GM19438 (cell line): ENCODE measurements around the gene PWP1.

Experiments
- ATAC-seq: cut with Tn5 transposase; IDR thresholded peaks from one replicate; pipeline ENCODE4 v1.9.1; 2021; ENCODE audit warnings: low read depth; ENCODE audit not compliant: unreplicated experiment

The PWP1 gene

GRCh38 chr12:107732365-107732764, 46.8 kb downstream of the PWP1 start:
- ATAC-seq, result no peak

DNA sequence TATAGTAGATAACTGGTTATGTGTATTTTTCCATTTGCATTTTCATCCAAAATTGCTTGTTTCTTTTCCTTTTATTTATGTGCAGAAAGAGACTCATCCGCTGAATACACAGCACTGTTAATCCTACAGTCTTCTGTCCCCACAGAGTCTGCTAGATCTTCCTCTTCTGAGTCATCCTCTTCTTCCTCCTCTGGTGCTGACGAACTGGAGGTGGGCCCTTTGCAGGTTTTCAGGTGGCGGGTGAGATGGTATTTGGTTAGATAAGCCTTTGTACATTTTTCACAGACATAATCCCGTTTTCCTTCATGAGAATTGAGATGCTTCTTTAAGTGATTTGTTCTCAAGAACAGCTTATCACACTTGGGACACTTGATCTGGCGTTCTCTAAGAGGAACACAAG, 48.5 kb downstream of the PWP1 start:
- no peak for ATAC-seq

DNA sequence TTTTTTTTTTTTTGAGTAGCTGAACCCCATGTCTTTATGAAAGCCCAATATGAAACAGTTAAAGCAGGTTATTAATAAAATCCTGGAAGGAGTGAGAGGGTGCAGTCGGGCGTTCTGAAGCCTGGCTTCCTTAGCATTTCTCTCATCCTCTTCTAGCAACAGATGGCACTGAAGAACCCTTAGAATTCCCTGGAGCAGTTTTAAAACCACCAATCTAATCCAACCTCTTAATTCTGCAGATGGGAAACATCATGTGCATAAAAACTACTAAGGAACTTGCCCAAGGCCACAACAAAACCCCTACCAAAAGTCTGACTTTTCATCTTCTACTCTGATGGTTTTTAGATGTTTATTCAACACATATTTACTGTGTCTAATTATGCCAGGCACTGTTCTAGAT, 50.2 kb downstream of the PWP1 start:
- no peak for ATAC-seq

DNA sequence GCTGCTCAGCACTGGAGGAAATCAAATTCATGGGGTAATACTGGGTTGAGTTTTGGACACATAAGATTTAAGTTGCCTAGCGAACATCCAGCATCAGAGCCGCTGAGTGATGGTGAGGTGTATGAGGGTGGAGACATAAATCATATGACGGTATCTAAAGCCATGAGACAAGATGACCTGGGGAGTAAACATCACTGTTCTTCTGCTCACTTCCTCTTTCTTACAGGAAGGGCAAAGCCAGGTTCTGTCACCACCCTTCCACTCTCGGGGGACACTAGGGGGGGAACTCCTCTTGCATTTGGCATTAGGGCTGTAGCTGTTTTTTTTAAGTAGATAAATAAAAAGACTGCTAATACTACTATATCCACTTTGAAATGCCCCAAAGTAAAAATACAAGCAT, 51.3 kb downstream of the PWP1 start:
- peak; percentile 95 for ATAC-seq

GRCh38 chr12:107748472-107748871, 62.9 kb downstream of the PWP1 start:
- ATAC-seq, result no peak

DNA sequence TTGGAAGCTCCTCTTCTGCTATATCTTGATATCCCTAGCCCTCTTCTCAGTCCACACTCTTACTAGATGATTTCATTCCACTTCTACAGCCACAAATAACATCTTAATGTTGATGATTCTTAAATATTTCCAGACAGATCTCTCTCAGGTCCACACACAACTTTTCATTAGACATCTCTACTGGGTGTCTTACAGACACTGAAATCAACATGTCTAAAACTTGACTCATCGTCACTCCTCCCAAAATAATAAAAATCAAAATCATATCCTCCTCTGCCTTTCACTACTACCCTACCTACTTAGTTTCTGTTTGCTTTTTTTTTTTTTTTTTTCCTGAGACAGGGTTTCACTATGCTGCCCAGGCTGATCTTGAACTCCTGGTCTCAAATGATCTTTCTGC, 63.5 kb downstream of the PWP1 start:
- no peak for ATAC-seq

- ATAC-seq, result no peak
Observed at GRCh38 chr12:107759410-107759809, 73.8 kb downstream of the PWP1 start.

DNA sequence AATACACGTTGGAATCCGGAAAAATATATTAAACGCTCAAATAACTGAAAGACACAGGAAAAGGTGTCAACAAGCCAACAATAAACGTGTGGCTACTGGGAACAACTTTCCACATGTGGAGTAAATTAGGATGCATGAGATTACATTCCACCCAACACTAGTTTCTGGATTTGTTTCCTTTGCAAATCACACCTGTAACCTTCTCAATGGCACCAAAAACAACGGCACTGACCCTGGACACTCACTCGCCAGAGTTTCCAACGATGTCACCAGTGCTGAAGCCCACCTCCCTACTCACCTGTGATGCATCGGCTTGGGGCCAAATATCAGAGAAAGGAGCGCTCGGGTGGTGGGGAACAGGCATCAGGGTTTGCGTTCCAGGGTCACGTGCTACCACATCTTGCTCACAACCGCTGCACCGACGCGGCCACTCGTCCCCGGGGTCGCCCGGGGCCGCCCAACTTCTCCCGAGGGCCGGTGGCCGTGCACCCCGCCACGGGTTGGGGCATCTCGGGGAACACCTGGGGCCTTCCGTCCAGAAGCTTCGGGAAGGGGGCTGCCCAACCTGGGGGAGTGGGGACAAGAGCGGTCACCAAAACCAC, 74.7 kb downstream of the PWP1 start:
- peak; percentile 28 for ATAC-seq

DNA sequence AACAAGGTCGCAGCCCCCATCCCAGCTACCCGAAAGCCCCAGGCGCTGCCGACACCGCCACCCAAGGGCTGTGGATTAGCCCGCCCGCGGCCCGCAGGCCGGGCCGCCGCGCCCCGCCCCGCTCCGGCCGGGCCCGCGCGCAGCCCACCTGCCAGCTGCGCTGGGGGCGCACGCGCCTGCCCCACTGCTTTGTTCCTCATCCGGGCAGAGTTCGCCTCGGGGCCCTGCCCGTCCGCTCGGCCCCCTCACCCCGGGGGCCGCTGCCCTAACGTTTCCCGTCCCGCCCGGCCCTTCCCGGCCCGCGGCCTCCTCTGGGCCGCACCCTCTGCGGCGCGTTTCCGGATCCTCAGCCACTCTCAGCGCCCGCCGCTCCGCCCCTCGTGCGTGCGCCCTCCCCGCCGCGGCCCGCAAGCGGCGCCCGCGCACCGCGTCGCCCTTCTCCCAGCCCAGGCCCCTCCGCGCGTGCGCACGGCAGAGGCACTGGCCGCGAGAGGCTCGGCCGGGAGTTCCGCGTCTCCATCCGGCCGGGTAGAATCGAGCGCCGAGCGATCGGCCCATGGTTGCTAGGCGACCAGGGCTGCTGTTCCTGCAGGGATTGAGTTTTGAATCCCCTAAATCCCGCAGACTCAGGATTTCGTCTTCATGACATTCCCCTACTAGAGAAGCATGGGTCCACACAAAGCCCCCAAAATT, 75.4 kb downstream of the PWP1 start, which contains the start of gene PRDM4:
Gene PRDM4 (minus strand): TSS at position 329 of the 693 bp plus-strand sequence. CDS start 622 bp downstream, outside the sequence.
- ATAC-seq, result peak; percentile 95

DNA sequence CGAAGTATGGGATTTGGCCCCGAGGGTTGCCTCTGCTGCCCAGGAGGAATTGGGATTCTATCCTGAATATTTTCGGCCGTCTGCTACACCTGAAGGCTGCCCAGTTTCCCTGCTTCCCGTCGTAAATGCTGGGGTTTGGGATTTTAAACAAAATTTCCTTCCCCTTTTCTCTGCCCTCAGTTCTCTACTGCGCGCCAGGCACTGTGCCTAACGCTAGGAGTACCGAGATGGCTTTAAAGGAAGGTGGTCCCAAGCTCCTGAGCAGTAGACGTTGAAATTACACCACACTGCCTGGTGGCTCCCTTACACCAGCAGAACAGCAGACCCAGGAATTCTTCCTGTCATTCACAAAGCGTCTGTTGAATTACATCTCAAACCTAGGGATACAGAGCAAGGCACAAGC, 75.9 kb downstream of the PWP1 start:
- no peak for ATAC-seq
